HepG2 (cell line): ENCODE data around the gene METAP1D. TPM values are rescaled to one million over a fixed set of nuclear protein-coding genes. Genes with fewer than 3 reads are reported as not detected.
A peak's percentile ranks its signal among the peaks of the same experiment; 100 is the strongest.

ENCODE experiments used
- BCL6 ChIP-seq: IDR thresholded peaks from 2 replicates; pipeline ENCODE4 v1.6.1; 2016; ENCODE audit warnings: missing genetic modification reagents, missing compliant biosample characterization
- CERS6 ChIP-seq: sonication (generic); formaldehyde crosslinking; IDR thresholded peaks from 2 replicates; pipeline ENCODE4 v1.5.0; 2020; ENCODE audit warnings: missing genetic modification reagents
- GTF3A ChIP-seq: sonication (generic); formaldehyde crosslinking; conservative IDR thresholded peaks from 2 replicates; pipeline ENCODE4 v1.4.0; 2020; ENCODE audit warnings: mild to moderate bottlenecking, missing genetic modification reagents
- JDP2 ChIP-seq: sonication (generic); formaldehyde crosslinking; IDR thresholded peaks from 2 replicates; pipeline ENCODE4 v1.8.1; 2022; ENCODE audit warnings: missing genetic modification reagents, borderline replicate concordance
- KLF16 ChIP-seq, 2 experiments: sonication (generic) in 1 of 2; formaldehyde crosslinking in 1 of 2; IDR thresholded peaks; 2 replicates each; pipeline versions ENCODE4 v1.6.1 to v1.8.0; 2016 to 2023; ENCODE audit warnings: missing genetic modification reagents in 2 of 2, missing compliant biosample characterization in 1 of 2
- LCORL ChIP-seq, 2 experiments: fragments of 450-650 bp in 1 of 2; sonication (generic) in 1 of 2; formaldehyde crosslinking in 1 of 2; IDR thresholded peaks; 2 replicates each; pipeline versions ENCODE4 v1.5.0 to v1.6.1; 2017 to 2020; ENCODE audit warnings: antibody characterized with exemption in 1 of 2, missing genetic modification reagents in 1 of 2
- MTF1 ChIP-seq: sonication (generic); formaldehyde crosslinking; IDR thresholded peaks from 2 replicates; pipeline ENCODE4 v1.5.0; 2020; ENCODE audit warnings: missing genetic modification reagents
- PHF8 ChIP-seq: sonication (generic); formaldehyde crosslinking; IDR thresholded peaks from 2 replicates; pipeline ENCODE4 v1.5.0; 2020; ENCODE audit warnings: missing genetic modification reagents
- RBM39 ChIP-seq: fragments of 200-400 bp; formaldehyde crosslinking; IDR thresholded peaks from one replicate; pipeline ENCODE4 v1.6.1; 2018; ENCODE audit warnings: antibody characterized with exemption, mild to moderate bottlenecking, low read depth, low read length; ENCODE audit not compliant: poor library complexity, severe bottlenecking
- REXO4 ChIP-seq: sonication (generic); formaldehyde crosslinking; IDR thresholded peaks from 2 replicates; pipeline ENCODE4 v1.8.0; 2022; ENCODE audit warnings: missing genetic modification reagents, mild to moderate bottlenecking, borderline replicate concordance
- RNF2 ChIP-seq: fragments of 450-650 bp; conservative IDR thresholded peaks from 2 replicates; pipeline ENCODE4 v1.6.1; 2016; ENCODE audit warnings: low read depth
- TAF15 ChIP-seq: fragments of 200-400 bp; formaldehyde crosslinking; IDR thresholded peaks from one replicate; pipeline ENCODE4 v1.6.1; 2018; ENCODE audit warnings: mild to moderate bottlenecking, low read depth, low read length; ENCODE audit not compliant: poor library complexity, severe bottlenecking
- XBP1 ChIP-seq: sonication (generic); formaldehyde crosslinking; IDR thresholded peaks from 2 replicates; pipeline ENCODE4 v1.5.0; 2020; ENCODE audit warnings: missing genetic modification reagents
- ZBTB26 ChIP-seq: IDR thresholded peaks from 2 replicates; pipeline ENCODE4 v1.6.1; 2016; ENCODE audit warnings: missing compliant biosample characterization, missing genetic modification reagents, borderline replicate concordance
- ZGPAT ChIP-seq: IDR thresholded peaks from 2 replicates; pipeline ENCODE4 v1.6.1; 2016; ENCODE audit warnings: mild to moderate bottlenecking
- ZNF10 ChIP-seq: sonication (generic); formaldehyde crosslinking; IDR thresholded peaks from 2 replicates; pipeline ENCODE4 v1.4.0; 2020; ENCODE audit warnings: mild to moderate bottlenecking, low read depth, missing genetic modification reagents, borderline replicate concordance
- ZNF296 ChIP-seq: sonication (generic); formaldehyde crosslinking; conservative IDR thresholded peaks from 2 replicates; pipeline ENCODE4 v1.5.0; 2020; ENCODE audit warnings: mild to moderate bottlenecking, missing genetic modification reagents
- ZNF501 ChIP-seq: sonication (generic); formaldehyde crosslinking; IDR thresholded peaks from 2 replicates; pipeline ENCODE4 v1.5.1; 2020; ENCODE audit warnings: mild to moderate bottlenecking, moderate library complexity, missing genetic modification reagents
- ZNF563 ChIP-seq: sonication (generic); formaldehyde crosslinking; IDR thresholded peaks from 2 replicates; pipeline ENCODE4 v1.8.0; 2022; ENCODE audit warnings: mild to moderate bottlenecking, moderate library complexity, missing genetic modification reagents
- ZNF768 ChIP-seq: sonication (generic); formaldehyde crosslinking; IDR thresholded peaks from 2 replicates; pipeline ENCODE4 v1.4.0; 2020; ENCODE audit warnings: missing genetic modification reagents
- ZNF788 ChIP-seq: sonication (generic); formaldehyde crosslinking; IDR thresholded peaks from 2 replicates; pipeline ENCODE4 v1.5.0; 2020; ENCODE audit warnings: mild to moderate bottlenecking, missing genetic modification reagents, borderline replicate concordance
- ZNF800 ChIP-seq: sonication (generic); formaldehyde crosslinking; IDR thresholded peaks from 2 replicates; pipeline ENCODE4 v1.4.0; 2020; ENCODE audit warnings: missing genetic modification reagents
- polyA plus RNA-seq, 8 experiments: library from polyadenylated mRNA; depleted of rRNA in 3 of 8; stranded (reverse) in 7 of 8; unstranded in 1 of 8; fragments of >200 nt; fragmentation: Illumina TruSeq in 4 of 8; extraction: Trizol in 4 of 8; gene quantifications; 2 replicates each; pipeline versions ENCODE4 v1.2.1 to v1.2.3, GENCODE V29; 2011 to 2016; ENCODE audit warnings: low read depth in 4 of 8, missing spikeins in 1 of 8, mixed read lengths in 1 of 8; ENCODE audit not compliant: insufficient read depth in 1 of 8
- total RNA-seq, 5 experiments: library from RNA; depleted of rRNA; stranded (reverse); fragments of >200 nt; fragmentation: Illumina TruSeq; extraction: Trizol; gene quantifications; 2 replicates each; pipeline ENCODE4 v1.2.3, GENCODE V29; 2016; ENCODE audit warnings: low read depth in 1 of 5

Gene METAP1D
- total and polyA plus RNA-seq, 2 of the 13 experiments (the other 11 are each of a cell fraction or from before 2014, with no cell fraction given), result 14.7 to 21.6 TPM

GRCh38 chr2:172095146-172095904 lies 95.6 kb downstream of the METAP1D start (continued):
- TF ChIP-seq RBM39 (peak; percentile 34), GTF3A (CRISPR knock-in tag) (0 out of 2 replicates have a peak, but pooled peaks have one; percentile 29), ZNF768 (CRISPR knock-in tag) (peak; percentile 51; the same call in 1 of the 2 replicates), CERS6 (CRISPR knock-in tag) (no peak), XBP1 (no peak), PHF8 (CRISPR knock-in tag) (peak; percentile 53), ZNF800 (CRISPR knock-in tag) (peak; percentile 98), RNF2 (0 out of 2 replicates have a peak, but pooled peaks have one; percentile 13), ZNF501 (CRISPR knock-in tag) (peak; percentile 52; the same call in 1 of the 2 replicates), TAF15 (peak; percentile 34), LCORL (IDR thresholded peaks at IDR 0.05) (no peak), LCORL (CRISPR knock-in tag; IDR thresholded peaks at IDR 0.05) (peak; percentile 20; the same call in 1 of the 2 replicates), KLF16 (CRISPR knock-in tag; IDR thresholded peaks at IDR 0.05) (0 out of 4 replicates have a peak, but pooled peaks of 1 of the 2 experiments have one; percentile 25), ZGPAT (peak; percentile 36; the same call in 1 of the 2 replicates), BCL6 (CRISPR knock-in tag) (0 out of 2 replicates have a peak, but pooled peaks have one; percentile 19), MTF1 (no peak), ZNF10 (CRISPR knock-in tag) (0 out of 2 replicates have a peak, but pooled peaks have one; percentile 8), ZNF788 (CRISPR knock-in tag) (peak; percentile 49; the same call in 1 of the 2 replicates), REXO4 (CRISPR knock-in tag) (no peak), ZNF563 (no peak), ZNF296 (CRISPR knock-in tag) (no peak), ZBTB26 (CRISPR knock-in tag) (no peak), JDP2 (CRISPR knock-in tag) (no peak)
